GM23338 (cell line): ENCODE results near the gene DAB2. TPM values are rescaled to one million over a fixed set of nuclear protein-coding genes. Genes with fewer than 3 reads are reported as not detected.

Experiments used
- JUNB ChIP-seq: IDR thresholded peaks from one replicate; pipeline ENCODE4 v1.6.1; 2016; ENCODE audit warnings: antibody characterized with exemption; ENCODE audit not compliant: unreplicated experiment
- polyA plus RNA-seq: library from polyadenylated mRNA; unstranded; fragments of >200 nt; fragmentation: Nextera tagmentation; extraction: Ambion mirVana; gene quantifications from 2 replicates; pipeline ENCODE4 v1.2.1, GENCODE V29; 2016
- total RNA-seq: library from RNA; depleted of rRNA; stranded (reverse); fragments of >200 nt; shearing (Covaris generic); gene quantifications from 2 replicates; pipeline ENCODE4 v1.2.3, GENCODE V29; 2014
- TF ChIP-seq, protein P1 (sequence below): fragments of 250-450 bp; sonication (Bioruptor Pico); IDR thresholded peaks from 2 replicates; pipeline ENCODE4 v1.5.0; 2020; ENCODE audit warnings: mild to moderate bottlenecking, moderate library complexity
- TF ChIP-seq, protein P2 (sequence below): IDR thresholded peaks from one replicate; pipeline ENCODE4 v1.6.1; 2018; ENCODE audit warnings: antibody characterized with exemption; ENCODE audit not compliant: unreplicated experiment
- TF ChIP-seq, protein P3 (sequence below), 2 experiments: fragments of 200-600 bp in 1 of 2; sonication (generic) in 1 of 2; conservative IDR thresholded peaks; 2 replicates each; pipeline versions ENCODE4 v1.5.1 to v1.6.1; 2016 to 2017; ENCODE audit warnings: antibody characterized with exemption in 2 of 2, low read depth in 2 of 2, mild to moderate bottlenecking in 2 of 2, moderate library complexity in 1 of 2
- TF ChIP-seq, protein P4 (sequence below): IDR thresholded peaks from 2 replicates; pipeline ENCODE4 v1.6.1; 2016; ENCODE audit warnings: antibody characterized with exemption

DAB2 gene
- total and polyA plus RNA-seq, 2 experiments from 2014 or later, result 6.4 to 8.4 TPM

DNA sequence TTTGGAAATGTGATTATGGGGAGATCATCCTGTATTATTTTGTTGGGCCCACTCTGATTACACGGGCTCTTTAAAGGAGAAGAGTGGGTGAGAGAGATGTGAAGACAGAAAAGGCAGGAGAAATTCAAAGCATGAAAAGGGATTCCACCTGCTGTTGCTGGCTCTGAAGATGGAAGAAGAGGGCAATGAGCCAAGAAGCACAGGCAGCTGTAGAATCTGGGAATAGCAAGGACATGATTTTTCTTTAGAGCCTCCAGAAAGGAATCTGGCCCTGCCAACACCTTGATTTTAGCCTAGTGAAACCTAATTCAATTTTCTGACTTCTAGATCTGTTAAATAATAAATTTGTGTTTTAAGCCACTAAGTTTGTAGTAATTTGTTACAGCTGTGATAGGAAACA, 71.8 kb downstream of the DAB2 start (continued):
- TF ChIP-seq, protein P1, sequence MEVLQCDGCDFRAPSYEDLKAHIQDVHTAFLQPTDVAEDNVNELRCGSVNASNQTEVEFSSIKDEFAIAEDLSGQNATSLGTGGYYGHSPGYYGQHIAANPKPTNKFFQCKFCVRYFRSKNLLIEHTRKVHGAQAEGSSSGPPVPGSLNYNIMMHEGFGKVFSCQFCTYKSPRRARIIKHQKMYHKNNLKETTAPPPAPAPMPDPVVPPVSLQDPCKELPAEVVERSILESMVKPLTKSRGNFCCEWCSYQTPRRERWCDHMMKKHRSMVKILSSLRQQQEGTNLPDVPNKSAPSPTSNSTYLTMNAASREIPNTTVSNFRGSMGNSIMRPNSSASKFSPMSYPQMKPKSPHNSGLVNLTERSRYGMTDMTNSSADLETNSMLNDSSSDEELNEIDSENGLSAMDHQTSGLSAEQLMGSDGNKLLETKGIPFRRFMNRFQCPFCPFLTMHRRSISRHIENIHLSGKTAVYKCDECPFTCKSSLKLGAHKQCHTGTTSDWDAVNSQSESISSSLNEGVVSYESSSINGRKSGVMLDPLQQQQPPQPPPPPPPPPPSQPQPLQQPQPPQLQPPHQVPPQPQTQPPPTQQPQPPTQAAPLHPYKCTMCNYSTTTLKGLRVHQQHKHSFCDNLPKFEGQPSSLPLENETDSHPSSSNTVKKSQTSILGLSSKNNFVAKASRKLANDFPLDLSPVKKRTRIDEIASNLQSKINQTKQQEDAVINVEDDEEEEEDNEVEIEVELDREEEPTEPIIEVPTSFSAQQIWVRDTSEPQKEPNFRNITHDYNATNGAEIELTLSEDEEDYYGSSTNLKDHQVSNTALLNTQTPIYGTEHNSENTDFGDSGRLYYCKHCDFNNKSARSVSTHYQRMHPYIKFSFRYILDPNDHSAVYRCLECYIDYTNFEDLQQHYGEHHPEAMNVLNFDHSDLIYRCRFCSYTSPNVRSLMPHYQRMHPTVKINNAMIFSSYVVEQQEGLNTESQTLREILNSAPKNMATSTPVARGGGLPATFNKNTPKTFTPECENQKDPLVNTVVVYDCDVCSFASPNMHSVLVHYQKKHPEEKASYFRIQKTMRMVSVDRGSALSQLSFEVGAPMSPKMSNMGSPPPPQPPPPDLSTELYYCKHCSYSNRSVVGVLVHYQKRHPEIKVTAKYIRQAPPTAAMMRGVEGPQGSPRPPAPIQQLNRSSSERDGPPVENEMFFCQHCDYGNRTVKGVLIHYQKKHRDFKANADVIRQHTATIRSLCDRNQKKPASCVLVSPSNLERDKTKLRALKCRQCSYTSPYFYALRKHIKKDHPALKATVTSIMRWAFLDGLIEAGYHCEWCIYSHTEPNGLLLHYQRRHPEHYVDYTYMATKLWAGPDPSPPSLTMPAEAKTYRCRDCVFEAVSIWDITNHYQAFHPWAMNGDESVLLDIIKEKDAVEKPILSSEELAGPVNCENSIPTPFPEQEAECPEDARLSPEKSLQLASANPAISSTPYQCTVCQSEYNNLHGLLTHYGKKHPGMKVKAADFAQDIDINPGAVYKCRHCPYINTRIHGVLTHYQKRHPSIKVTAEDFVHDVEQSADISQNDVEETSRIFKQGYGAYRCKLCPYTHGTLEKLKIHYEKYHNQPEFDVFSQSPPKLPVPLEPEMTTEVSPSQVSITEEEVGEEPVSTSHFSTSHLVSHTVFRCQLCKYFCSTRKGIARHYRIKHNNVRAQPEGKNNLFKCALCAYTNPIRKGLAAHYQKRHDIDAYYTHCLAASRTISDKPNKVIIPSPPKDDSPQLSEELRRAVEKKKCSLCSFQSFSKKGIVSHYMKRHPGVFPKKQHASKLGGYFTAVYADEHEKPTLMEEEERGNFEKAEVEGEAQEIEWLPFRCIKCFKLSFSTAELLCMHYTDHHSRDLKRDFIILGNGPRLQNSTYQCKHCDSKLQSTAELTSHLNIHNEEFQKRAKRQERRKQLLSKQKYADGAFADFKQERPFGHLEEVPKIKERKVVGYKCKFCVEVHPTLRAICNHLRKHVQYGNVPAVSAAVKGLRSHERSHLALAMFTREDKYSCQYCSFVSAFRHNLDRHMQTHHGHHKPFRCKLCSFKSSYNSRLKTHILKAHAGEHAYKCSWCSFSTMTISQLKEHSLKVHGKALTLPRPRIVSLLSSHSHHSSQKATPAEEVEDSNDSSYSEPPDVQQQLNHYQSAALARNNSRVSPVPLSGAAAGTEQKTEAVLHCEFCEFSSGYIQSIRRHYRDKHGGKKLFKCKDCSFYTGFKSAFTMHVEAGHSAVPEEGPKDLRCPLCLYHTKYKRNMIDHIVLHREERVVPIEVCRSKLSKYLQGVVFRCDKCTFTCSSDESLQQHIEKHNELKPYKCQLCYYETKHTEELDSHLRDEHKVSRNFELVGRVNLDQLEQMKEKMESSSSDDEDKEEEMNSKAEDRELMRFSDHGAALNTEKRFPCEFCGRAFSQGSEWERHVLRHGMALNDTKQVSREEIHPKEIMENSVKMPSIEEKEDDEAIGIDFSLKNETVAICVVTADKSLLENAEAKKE, result no peak
- TF ChIP-seq, protein P2, sequence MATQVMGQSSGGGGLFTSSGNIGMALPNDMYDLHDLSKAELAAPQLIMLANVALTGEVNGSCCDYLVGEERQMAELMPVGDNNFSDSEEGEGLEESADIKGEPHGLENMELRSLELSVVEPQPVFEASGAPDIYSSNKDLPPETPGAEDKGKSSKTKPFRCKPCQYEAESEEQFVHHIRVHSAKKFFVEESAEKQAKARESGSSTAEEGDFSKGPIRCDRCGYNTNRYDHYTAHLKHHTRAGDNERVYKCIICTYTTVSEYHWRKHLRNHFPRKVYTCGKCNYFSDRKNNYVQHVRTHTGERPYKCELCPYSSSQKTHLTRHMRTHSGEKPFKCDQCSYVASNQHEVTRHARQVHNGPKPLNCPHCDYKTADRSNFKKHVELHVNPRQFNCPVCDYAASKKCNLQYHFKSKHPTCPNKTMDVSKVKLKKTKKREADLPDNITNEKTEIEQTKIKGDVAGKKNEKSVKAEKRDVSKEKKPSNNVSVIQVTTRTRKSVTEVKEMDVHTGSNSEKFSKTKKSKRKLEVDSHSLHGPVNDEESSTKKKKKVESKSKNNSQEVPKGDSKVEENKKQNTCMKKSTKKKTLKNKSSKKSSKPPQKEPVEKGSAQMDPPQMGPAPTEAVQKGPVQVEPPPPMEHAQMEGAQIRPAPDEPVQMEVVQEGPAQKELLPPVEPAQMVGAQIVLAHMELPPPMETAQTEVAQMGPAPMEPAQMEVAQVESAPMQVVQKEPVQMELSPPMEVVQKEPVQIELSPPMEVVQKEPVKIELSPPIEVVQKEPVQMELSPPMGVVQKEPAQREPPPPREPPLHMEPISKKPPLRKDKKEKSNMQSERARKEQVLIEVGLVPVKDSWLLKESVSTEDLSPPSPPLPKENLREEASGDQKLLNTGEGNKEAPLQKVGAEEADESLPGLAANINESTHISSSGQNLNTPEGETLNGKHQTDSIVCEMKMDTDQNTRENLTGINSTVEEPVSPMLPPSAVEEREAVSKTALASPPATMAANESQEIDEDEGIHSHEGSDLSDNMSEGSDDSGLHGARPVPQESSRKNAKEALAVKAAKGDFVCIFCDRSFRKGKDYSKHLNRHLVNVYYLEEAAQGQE, result no peak
- TF ChIP-seq, protein P3, sequence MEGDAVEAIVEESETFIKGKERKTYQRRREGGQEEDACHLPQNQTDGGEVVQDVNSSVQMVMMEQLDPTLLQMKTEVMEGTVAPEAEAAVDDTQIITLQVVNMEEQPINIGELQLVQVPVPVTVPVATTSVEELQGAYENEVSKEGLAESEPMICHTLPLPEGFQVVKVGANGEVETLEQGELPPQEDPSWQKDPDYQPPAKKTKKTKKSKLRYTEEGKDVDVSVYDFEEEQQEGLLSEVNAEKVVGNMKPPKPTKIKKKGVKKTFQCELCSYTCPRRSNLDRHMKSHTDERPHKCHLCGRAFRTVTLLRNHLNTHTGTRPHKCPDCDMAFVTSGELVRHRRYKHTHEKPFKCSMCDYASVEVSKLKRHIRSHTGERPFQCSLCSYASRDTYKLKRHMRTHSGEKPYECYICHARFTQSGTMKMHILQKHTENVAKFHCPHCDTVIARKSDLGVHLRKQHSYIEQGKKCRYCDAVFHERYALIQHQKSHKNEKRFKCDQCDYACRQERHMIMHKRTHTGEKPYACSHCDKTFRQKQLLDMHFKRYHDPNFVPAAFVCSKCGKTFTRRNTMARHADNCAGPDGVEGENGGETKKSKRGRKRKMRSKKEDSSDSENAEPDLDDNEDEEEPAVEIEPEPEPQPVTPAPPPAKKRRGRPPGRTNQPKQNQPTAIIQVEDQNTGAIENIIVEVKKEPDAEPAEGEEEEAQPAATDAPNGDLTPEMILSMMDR (conservative IDR thresholded peaks at IDR 0.05; ENCODE audit: low read depth in 2 of 2), result no peak
- no peak for TF ChIP-seq JUNB
- TF ChIP-seq, protein P4, sequence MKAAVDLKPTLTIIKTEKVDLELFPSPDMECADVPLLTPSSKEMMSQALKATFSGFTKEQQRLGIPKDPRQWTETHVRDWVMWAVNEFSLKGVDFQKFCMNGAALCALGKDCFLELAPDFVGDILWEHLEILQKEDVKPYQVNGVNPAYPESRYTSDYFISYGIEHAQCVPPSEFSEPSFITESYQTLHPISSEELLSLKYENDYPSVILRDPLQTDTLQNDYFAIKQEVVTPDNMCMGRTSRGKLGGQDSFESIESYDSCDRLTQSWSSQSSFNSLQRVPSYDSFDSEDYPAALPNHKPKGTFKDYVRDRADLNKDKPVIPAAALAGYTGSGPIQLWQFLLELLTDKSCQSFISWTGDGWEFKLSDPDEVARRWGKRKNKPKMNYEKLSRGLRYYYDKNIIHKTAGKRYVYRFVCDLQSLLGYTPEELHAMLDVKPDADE, result no peak
